NCI-H774 (cell line): Measurements from ENCODE around the gene ACO2.

Experiments
- DNase-seq: peaks from one replicate; lab custom pipeline; 2025; lab: John Stamatoyannopoulos, UW

Gene ACO2

DNA sequence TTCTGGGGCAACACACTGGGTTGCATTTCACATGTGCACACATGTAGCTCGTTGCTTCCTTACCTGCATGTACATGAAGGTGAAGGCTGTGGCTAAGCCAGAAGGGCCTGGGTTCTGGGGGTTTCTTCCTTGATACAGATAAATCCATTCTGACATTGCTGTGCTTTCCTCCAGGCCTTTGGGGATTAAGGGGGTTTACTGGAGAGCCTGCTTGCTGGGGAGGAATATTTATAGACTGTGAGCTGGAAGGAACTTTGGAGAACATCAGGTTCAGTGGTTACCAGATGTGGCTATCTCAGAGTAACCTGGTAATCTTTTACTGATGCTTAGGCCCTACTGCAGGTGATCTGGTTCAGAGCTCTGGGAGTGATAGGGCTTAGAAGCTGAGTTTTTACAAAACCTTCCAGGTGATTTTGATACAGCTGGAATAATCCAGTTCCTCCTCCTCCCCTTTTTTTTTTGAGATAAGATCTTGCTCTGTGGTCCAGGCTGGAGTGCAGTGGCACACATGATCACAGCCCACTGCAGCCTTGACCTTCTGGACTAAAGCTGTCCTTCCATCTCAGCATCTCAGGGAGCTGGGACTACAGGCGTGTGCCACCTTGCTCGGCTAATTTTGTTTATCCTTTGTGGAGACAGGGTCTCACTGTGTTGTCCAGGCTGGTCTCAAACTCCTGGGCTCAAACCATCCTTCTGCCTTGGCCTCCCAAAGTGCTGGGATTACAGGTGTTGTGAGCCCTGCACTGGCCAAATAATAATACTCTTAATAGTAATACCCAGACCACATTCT is 19.9 kb downstream of the ACO2 start:
- DNase-seq, result no peak

- no peak for DNase-seq
Measured at GRCh38 chr22:41491374-41492100, 22.6 kb downstream of the ACO2 start.

DNA sequence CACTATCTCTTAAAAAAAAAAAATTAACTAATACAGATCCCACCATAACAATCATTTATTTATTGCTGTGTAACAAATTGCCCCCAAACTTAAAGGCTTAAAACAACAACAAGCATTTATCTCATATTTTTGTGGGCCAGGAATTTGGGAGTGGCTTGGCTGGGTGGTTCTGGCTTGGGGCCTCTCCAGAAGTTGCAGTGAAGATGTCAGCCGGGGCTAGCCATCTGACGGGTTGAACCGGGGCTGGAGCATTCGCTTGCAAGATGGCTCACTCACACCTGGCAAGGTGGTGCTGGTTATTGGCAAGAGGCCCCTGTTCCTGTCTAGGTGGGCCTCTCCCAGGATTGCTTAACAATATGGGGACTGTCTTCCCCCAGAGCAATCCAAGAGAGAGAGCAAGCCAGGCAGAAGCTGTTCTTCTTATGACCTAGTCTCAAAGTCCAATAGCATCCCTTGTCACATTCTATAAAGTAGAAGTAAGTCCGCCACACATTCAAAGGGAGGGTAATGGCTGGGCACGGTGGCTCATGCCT is 29.5 kb downstream of the ACO2 start:
- DNase-seq, result no peak

DNA sequence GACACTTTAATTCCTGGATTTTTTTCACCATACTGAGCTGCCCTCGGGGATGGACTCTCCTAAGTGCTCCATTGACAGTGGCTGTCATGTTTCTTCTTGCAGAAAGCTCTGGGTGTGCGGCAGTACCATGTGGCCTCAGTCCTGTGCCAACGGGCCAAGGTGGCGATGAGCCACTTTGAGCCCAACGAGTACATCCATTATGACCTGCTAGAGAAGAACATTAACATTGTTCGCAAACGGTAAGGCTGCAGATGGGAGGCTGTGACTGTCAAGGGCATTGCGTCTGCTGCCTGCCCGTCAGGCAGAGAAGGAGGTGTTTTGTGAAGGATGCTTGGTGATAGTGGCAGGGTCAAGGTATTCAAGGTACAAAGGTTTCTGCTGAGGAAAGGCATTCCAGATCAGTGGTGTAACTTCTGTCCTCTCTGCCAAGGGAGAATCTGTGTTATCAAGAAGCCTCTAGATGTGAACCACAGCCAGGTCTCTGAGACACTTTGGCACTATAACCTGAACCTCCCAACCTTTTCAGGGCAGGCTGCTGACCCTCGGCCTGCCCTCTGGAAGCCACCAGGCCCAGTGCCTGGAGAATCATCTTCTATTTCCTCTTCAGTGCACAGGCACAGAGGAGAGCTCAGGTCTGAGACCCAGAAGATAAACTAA is 30.8 kb downstream of the ACO2 start:
- no peak for DNase-seq

- no peak for DNase-seq
Measured at GRCh38 chr22:41500303-41500702, 31.4 kb downstream of the ACO2 start.

- DNase-seq, result no peak
Measured at GRCh38 chr22:41501209-41501608, 32.3 kb downstream of the ACO2 start.

DNA sequence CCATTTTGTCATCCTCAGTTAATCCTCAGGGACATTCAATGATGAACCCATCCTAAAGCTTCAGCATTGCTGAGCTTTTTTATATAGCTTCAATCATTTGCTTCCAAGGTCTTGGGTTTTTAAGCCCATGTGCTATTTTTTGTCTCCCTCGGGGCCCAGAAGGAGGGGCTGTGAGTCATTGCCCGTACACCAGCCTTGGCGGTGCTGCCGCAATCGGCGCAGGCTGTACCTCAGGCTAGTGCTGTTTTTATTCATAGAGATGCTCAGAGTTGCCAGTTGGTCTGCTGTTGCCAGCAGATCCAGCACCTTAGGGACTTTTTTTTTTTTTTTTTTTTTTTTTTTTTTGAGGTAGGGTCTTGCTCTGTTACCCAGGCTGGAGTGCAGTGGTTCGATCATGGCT is 35.5 kb downstream of the ACO2 start:
- no peak for DNase-seq

GRCh38 chr22:41504816-41505215 is 35.9 kb downstream of the ACO2 start:
- no peak for DNase-seq

DNA sequence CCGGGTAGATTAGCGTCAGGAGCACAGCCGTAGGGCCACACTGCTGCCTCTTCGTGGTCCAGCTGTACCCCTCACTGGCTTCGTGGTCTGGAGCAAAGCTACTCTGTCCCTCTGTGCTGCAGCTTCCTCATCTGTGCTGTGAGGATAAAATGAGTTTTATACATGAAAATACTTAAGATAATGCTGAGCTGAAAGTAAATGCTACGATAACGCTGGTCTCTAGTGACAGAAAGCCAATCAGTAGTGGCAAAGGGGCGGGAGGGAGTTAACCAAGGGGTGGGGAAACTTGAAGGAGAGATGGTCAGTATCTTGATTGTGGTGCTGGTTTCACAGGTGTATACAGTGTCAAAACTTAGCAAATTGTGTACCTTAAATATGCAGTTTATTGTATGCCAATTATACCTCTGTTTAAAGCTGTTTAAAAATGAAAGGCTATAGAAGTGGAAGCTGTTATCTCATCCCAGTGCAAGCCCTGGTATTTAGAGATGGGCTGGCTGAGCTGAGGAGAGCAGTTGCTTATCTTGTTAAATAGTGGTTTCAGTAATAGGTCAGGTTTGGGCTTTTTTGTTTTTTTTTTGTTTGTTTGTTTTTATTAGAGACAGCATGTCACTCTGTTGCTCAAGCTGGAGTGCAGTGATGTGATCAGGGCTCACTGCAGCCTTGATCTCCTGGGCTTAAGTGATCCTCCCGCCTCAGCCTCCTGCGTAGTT is 36.7 kb downstream of the ACO2 start:
- no peak for DNase-seq

DNA sequence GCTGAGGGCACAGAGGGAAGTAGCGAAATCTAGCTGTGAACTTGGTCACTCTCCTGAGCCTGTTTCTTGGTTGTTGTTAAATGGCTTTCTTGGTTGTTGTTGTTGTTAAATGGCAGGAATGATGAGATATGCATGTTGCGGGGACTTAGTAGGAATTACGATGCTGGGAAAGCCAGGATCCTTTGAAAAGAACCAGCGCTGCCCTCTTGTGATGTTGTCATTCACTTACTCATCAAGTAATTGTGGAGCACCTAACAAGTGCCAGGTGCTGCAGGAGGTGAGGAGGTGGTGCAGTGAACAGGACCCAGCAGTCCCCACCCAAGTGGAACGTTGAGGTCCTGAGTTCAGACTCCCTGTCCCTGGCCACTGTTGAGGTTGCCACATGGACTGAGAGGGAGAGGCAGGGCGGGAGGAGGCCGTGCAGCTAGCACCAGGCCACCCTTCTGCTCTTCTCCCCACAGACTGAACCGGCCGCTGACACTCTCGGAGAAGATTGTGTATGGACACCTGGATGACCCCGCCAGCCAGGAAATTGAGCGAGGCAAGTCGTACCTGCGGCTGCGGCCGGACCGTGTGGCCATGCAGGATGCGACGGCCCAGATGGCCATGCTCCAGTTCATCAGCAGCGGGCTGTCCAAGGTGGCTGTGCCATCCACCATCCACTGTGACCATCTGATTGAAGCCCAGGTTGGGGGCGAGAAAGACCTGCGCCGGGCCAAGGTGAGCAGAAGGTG is 38.6 kb downstream of the ACO2 start:
- DNase-seq, result no peak

DNA sequence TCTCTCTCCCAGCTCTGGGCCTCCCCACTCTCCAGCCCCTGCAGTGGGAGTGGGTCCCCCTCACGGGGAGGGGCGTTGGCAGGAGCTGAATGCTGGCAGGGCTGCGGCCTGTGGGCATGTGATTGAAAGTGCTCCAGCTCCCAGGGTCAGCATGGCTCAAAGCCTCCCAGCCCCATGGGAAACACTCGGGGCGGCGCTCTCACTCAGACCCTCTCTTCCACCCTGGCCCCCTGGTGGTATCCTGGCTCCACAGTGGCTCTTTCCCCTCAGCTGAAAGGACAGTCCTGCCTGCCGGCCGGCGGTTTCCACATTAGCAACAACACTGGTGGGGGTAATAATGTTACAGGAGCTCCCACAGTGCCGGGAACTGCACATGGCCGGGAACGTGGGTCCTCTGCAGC is 39.9 kb downstream of the ACO2 start:
- DNase-seq, result no peak

DNA sequence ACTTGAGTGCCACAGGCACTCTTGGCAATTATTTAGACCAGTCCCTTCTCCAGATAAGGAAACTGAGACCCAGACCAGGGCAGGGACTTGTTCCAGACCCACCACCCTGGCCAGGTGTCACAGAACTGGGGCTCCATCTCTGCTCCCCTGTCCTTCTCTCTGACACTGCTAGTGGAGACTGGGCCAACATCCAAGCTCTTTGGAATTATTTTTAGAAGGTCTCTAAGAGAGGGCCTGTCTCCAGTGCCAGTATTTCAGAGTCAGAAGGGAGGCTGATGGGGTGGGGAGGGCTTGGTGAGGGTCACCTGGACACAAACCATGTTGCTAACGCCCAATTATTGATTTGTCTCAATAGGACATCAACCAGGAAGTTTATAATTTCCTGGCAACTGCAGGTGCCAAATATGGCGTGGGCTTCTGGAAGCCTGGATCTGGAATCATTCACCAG is 42.6 kb downstream of the ACO2 start:
- DNase-seq, result no peak

DNA sequence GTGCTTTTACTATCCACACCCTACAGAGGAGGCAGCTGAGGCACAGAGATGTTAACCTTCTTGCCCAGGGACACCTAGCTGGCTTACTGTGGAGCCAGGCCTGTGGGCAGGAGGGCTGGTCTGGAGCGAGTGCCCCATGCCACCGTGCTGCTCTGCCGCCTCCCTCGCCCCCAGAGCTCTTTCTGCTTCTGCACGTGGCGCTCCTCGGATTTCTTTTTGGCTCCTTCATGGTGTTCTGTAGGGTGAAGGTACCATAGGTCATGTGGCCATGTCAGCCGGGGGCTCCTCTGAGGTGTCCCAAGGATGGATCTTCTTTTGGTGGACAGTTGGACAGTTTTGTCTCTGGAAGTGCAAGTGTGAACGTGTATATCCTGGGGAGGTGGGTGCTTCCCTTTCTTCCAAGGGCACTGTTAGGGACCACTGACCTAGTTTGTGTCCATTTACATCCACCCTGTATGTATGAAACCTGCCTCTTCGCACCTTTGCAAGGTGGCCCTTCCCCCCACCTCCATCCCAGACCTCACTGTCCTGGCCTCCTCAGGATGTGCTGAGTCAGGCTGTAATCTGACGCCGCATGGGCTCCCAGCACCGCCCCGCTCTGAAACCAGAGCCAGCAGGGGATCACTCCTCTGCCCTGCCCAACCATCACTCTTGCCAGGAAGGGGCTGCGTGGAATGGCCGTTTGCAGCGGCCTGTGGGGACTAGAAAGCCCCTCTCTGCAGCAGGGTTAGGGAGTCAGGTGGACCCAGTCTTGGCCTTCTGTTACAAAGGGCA is 43.7 kb downstream of the ACO2 start:
- no peak for DNase-seq

- DNase-seq, result no peak
Measured at GRCh38 chr22:41513391-41513790, 44.5 kb downstream of the ACO2 start.

DNA sequence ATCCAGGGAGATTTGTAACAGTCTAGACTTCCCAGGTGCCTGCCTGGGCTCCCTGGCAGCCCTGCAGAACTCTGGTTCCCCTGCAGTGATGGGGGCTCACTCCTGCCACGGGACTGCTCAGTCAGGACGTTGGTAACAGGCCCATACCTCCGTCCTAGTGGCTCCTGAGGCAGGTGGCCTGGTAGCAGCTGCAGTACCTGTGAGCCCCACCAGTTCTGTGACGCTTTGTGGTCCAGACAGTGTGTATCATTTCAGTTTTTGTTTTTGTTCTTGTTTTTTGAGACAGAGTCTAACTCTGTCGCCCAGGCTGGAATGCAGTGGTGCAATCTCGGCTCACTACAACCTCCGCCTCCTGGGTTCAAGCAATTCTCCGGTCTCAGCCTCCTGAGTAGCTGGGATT is 47.5 kb downstream of the ACO2 start:
- DNase-seq, result no peak

- no peak for DNase-seq
Measured at GRCh38 chr22:41517172-41518047, 48.5 kb downstream of the ACO2 start.

GRCh38 chr22:41518048-41518347 is 49.1 kb downstream of the ACO2 start:
- no peak for DNase-seq

DNA sequence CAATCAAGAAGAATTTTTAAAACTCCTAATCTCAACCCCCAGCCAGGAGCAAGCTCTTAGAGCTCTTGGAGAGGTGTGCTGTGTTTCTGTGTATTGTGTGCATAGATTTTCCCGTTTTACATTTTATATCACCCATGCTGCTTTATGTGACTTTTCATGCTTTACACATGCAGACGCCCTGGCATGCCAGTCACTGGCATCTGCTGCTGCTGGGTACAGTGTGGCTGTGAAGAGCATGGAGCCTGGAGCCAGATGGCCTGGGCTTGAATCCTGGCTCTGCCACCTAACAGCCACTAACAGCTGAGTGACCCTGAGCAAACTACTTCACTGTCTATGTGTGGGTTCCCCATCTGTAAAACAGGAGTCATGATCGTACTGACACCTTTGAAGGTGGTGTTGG is 52.2 kb downstream of the ACO2 start:
- no peak for DNase-seq

GRCh38 chr22:41522813-41523212 is 53.9 kb downstream of the ACO2 start:
- no peak for DNase-seq
